Activated CD4-positive, alpha-beta memory T cell treated with anti-CD3 and anti-CD28 coated beads for 36 hours (primary cell): ENCODE measurements around the gene POLK. TPM values are rescaled to one million over a fixed set of nuclear protein-coding genes. Genes with fewer than 3 reads are reported as not detected.
"Not testable (repeated sequence)": the region's sequence is repeated elsewhere in the genome, so short reads cannot be mapped to it uniquely, and the experiment has no call there.

Experiments used
- CTCF ChIA-PET: fragments of 350-600 bp; sonication (Branson Sonifier 250); formaldehyde crosslinking; loops from one replicate; lab custom pipeline; 2021; ENCODE audit warnings: antibody characterized with exemption, inconsistent platforms; lab: Charles Lee
- POLR2A ChIA-PET: fragments of 350-600 bp; sonication (Branson Sonifier 250); formaldehyde crosslinking; loops from one replicate; lab custom pipeline; 2021; ENCODE audit warnings: antibody characterized with exemption; lab: Charles Lee
- DNase-seq: peaks from one replicate; pipeline ENCODE4 v3.0.0-alpha.2; 2020
- H3K27ac Mint-ChIP-seq: one replicate; pipeline ENCODE4 v1.8.0; 2021; ENCODE audit warnings: mixed read lengths
- H3K27me3 Mint-ChIP-seq: one replicate; pipeline ENCODE4 v1.8.0; 2021; ENCODE audit warnings: mixed read lengths
- H3K36me3 Mint-ChIP-seq: one replicate; pipeline ENCODE4 v1.8.0; 2021; ENCODE audit warnings: mixed read lengths
- H3K4me1 Mint-ChIP-seq: one replicate; pipeline ENCODE4 v1.8.0; 2021; ENCODE audit warnings: low read depth, mixed read lengths
- H3K4me3 Mint-ChIP-seq: one replicate; pipeline ENCODE4 v1.8.0; 2021; ENCODE audit warnings: mild to moderate bottlenecking, mixed read lengths
- H3K9me3 Mint-ChIP-seq: one replicate; pipeline ENCODE4 v1.8.0; 2021; ENCODE audit warnings: mixed read lengths
- intact Hi-C: fragments of 100-400 bp; cut with micrococcal nuclease; formaldehyde crosslinking; loops from one replicate; pipeline ENCODE4 v1.15.1; 2023
- total RNA-seq, 2 experiments: library from RNA; stranded (reverse); gene quantifications; one replicate each; pipeline ENCODE4 v1.2.3, GENCODE V29; 2021

Gene POLK
- total RNA-seq, 2 experiments from 2014 or later, result 33.9 to 36.5 TPM

- ChIA-PET POLR2A (no interaction called here), CTCF (no interaction called here)
- no peaks in the 10 kb centered on the region for H3K27me3 Mint-ChIP-seq
- intact Hi-C loops, result no loop called here
- peaks cover 43% of the 10 kb centered on the region for H3K9me3 Mint-ChIP-seq
- DNase-seq, result no peak
- H3K4me3 Mint-ChIP-seq, result no peak overlapping the region
- H3K36me3 Mint-ChIP-seq, result peaks cover 50% of the 10 kb centered on the region
- H3K4me1 Mint-ChIP-seq, result peaks cover 20% of the 10 kb centered on the region
- H3K27ac Mint-ChIP-seq, result no peak overlapping the region
Observed at GRCh38 chr5:75484605-75485004, 27.1 kb upstream of the POLK start.

- H3K27ac Mint-ChIP-seq, CTCF ChIA-PET, H3K27me3 Mint-ChIP-seq, POLR2A ChIA-PET, H3K4me3 Mint-ChIP-seq, intact Hi-C loops, DNase-seq: not testable (repeated sequence)
- Mint-ChIP-seq H3K4me1 (peaks cover 13% of the 10 kb centered on the region), H3K36me3 (peaks cover 65% of the 10 kb centered on the region), H3K9me3 (peaks cover 40% of the 10 kb centered on the region)
Observed at GRCh38 chr5:75489847-75490246, 21.8 kb upstream of the POLK start.

GRCh38 chr5:75491621-75492020 lies 20.1 kb upstream of the POLK start:
- H3K4me3 Mint-ChIP-seq, result no peak overlapping the region
- H3K36me3 Mint-ChIP-seq, result peaks cover 58% of the 10 kb centered on the region
- H3K27me3 Mint-ChIP-seq, result no peaks in the 10 kb centered on the region
- no peak overlapping the region for H3K27ac Mint-ChIP-seq
- intact Hi-C loops, result no loop called here
- ChIA-PET CTCF (no interaction called here), POLR2A (no interaction called here)
- peaks cover 13% of the 10 kb centered on the region for H3K4me1 Mint-ChIP-seq
- peaks cover 25% of the 10 kb centered on the region for H3K9me3 Mint-ChIP-seq
- DNase-seq, result no peak

GRCh38 chr5:75496026-75496425 lies 15.7 kb upstream of the POLK start:
- DNase-seq, result no peak
- H3K27me3 Mint-ChIP-seq, result no peaks in the 10 kb centered on the region
- POLR2A ChIA-PET, result no interaction called here
- H3K9me3 Mint-ChIP-seq, result no peaks in the 10 kb centered on the region
- H3K27ac Mint-ChIP-seq, result no peak overlapping the region
- CTCF ChIA-PET, result no interaction called here
- intact Hi-C loops, result no loop called here
- peaks cover 57% of the 10 kb centered on the region for H3K36me3 Mint-ChIP-seq
- H3K4me3 Mint-ChIP-seq, result no peak overlapping the region
- H3K4me1 Mint-ChIP-seq, result peaks cover 18% of the 10 kb centered on the region

DNA sequence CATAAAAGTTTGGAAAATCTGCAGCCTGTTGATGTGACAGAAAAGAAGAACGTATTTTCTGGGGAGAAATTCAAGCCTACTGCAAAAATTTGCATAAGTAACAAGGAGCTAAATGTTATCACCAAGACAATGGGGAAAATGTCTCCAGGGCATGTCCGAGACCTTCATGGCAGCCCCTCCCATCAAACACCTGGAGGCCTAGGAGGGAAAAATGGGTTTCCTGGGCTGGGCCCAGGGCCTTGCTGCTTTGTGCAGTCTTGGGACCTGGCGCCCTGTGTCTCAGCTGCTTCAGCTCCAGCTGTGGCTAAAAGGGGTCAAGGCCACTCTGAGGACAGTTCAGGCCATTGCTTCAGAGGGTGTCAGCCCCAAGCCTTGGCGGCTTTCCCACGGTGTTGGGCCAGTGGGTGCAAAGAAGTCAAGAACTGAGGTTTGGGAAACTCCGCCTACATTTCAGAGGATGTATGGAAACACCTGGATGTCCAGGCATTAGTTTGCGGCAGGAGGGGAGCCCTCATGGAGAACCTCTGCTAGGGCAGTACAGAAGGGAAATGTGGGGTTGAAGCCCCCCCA lies 13.4 kb upstream of the POLK start:
- CTCF ChIA-PET, result no interaction called here
- Mint-ChIP-seq H3K36me3 (peaks cover 39% of the 10 kb centered on the region), H3K27ac (no peak overlapping the region), H3K4me3 (no peak overlapping the region), H3K27me3 (no peaks in the 10 kb centered on the region), H3K4me1 (peaks cover 20% of the 10 kb centered on the region), H3K9me3 (no peaks in the 10 kb centered on the region)
- POLR2A ChIA-PET, result no interaction called here
- intact Hi-C loops, result no loop called here
- no peak for DNase-seq

- H3K27ac Mint-ChIP-seq, intact Hi-C loops, H3K4me3 Mint-ChIP-seq, DNase-seq, CTCF ChIA-PET, H3K27me3 Mint-ChIP-seq, H3K9me3 Mint-ChIP-seq, POLR2A ChIA-PET: not testable (repeated sequence)
- Mint-ChIP-seq H3K4me1 (peaks cover 23% of the 10 kb centered on the region), H3K36me3 (peaks cover 37% of the 10 kb centered on the region)
Observed at GRCh38 chr5:75498875-75499274, 12.8 kb upstream of the POLK start.

DNA sequence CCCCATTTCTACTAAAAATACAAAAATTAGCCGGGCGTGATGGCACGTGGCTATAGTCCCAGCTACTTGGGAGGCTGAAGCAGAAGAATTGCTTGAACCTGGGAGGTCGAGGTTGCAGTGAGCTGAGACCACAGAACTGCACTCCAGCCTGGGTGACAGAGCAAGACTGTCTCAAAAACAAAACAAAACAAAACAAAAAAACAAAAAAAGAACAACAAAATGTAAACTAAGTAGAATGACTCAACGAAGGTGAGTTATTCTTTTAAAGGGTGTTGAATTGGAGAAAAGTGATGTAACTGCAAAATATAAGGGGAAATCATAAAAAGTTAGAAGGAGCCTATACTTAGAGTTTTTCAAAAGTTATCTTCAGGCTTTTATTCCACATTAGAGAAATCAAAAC lies 6.6 kb upstream of the POLK start:
- H3K4me1 Mint-ChIP-seq, result peaks cover 42% of the 10 kb centered on the region
- H3K36me3 Mint-ChIP-seq, result peaks cover 22% of the 10 kb centered on the region
- intact Hi-C loops, H3K27ac Mint-ChIP-seq, H3K27me3 Mint-ChIP-seq, H3K4me3 Mint-ChIP-seq, CTCF ChIA-PET, DNase-seq, POLR2A ChIA-PET, H3K9me3 Mint-ChIP-seq: not testable (repeated sequence)

- H3K4me1 Mint-ChIP-seq, result peaks cover 42% of the 10 kb centered on the region
- no peak overlapping the region for H3K27ac Mint-ChIP-seq
- ChIA-PET POLR2A (no interaction called here), CTCF (no interaction called here)
- H3K27me3 Mint-ChIP-seq, result no peaks in the 10 kb centered on the region
- intact Hi-C loops, result no loop called here
- peaks cover 17% of the 10 kb centered on the region for H3K36me3 Mint-ChIP-seq
- H3K9me3 Mint-ChIP-seq, result no peaks in the 10 kb centered on the region
- no peak overlapping the region for H3K4me3 Mint-ChIP-seq
- no peak for DNase-seq
Observed at GRCh38 chr5:75507841-75508240, 3.9 kb upstream of the POLK start.

DNA sequence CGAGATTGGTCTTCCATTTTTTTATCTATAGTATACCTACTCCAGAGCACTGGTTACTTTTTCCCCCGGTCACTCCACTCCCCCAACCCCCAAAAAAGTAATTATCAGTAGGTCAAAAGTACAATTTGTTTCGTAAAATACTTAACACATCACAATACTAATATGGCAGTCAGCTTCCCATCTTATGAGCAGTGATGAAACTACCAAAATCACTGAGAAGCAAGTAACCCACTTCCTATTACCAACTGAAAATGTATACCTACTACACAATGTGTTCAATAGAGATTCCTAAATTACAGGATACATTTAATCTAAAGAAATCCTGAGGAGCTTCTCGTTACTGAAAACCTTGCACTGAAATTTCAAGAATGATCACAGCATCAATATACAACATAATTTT lies 2.1 kb upstream of the POLK start:
- ChIA-PET CTCF (interaction anchor here (1.7 kb wide), 1 partner anchor 160 kb away, joined by 5 read pairs; no protein-coding TSS in a partner anchor), POLR2A (interaction anchor here (0.7 to 2.1 kb wide), 3 partner anchors 58 to 207 kb away, joined by 3 to 11 read pairs (median 3); no protein-coding TSS in a partner anchor)
- no peaks in the 10 kb centered on the region for H3K27me3 Mint-ChIP-seq
- no peaks in the 10 kb centered on the region for H3K9me3 Mint-ChIP-seq
- intact Hi-C loops, result no loop called here
- H3K4me1 Mint-ChIP-seq, result peaks cover 53% of the 10 kb centered on the region
- peak overlapping the region; percentile 33 for H3K27ac Mint-ChIP-seq
- no peak for DNase-seq
- H3K36me3 Mint-ChIP-seq, result peaks cover 11% of the 10 kb centered on the region
- peak overlapping the region; percentile 98 for H3K4me3 Mint-ChIP-seq

DNA sequence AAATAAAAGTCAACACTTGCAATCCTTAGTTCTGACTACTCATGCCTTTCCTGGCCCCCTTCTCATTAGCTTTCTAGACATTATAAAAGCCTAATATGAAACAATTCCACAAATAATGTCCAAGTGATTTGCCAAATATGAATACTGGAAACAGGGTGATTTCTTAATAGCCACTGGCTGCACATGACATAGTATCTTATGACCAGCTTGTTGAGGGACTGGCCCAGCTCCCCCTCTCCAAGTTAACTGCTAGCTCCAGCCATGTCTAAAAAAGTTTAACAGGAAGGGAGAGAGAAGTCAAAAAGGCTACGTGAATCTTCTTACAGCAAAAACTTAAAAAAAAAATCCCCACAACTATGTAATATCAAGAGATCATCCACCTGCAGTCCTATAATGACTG lies 1.7 kb upstream of the POLK start:
- intact Hi-C loops, result loop anchor here (2.0 to 5.0 kb wide), 6 partner anchors 15 to 743 kb away; partner anchors contain the start of genes GCNT4, GFM2 and NSA2
- DNase-seq, result no peak
- ChIA-PET POLR2A (interaction anchor here (0.7 to 2.1 kb wide), 3 partner anchors 57 to 207 kb away, joined by 3 to 11 read pairs (median 3); no protein-coding TSS in a partner anchor), CTCF (interaction anchor here (1.7 kb wide), 1 partner anchor 159 kb away, joined by 5 read pairs; no protein-coding TSS in a partner anchor)
- Mint-ChIP-seq H3K9me3 (no peaks in the 10 kb centered on the region), H3K4me1 (peaks cover 53% of the 10 kb centered on the region), H3K27ac (peak overlapping the region; percentile 33), H3K4me3 (peak overlapping the region; percentile 98), H3K27me3 (no peaks in the 10 kb centered on the region), H3K36me3 (peaks cover 9% of the 10 kb centered on the region)

DNA sequence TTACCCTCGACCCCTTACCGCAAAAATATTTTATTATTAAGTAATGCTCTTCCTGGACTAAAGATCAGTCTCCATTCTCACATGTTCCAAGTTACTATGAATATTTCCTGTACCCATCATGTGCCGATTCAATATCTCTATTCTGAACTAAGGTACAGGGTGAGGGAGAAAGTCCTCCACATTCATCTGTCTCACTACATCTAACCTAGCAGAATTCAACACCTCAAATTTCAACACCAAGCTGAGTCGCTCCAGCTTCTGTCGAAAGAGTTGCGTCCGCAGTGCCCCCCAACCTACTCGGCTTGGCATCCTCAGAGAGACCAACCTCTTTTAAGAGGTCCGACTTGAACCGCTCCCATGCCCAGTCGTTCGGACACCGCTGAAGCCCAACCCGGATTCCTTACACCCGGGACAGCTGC lies 1.3 kb upstream of the POLK start:
- ChIA-PET POLR2A (interaction anchor here (1.1 to 2.1 kb wide), 2 partner anchors 57 to 167 kb away, joined by 3 to 11 read pairs; no protein-coding TSS in a partner anchor), CTCF (interaction anchor here (1.5 to 1.7 kb wide), 2 partner anchors 159 to 460 kb away, joined by 4 to 5 read pairs; no protein-coding TSS in a partner anchor)
- Mint-ChIP-seq H3K4me3 (peak overlapping the region; percentile 98), H3K36me3 (peaks cover 7% of the 10 kb centered on the region), H3K9me3 (no peaks in the 10 kb centered on the region), H3K4me1 (peaks cover 53% of the 10 kb centered on the region), H3K27ac (peak overlapping the region; percentile 96), H3K27me3 (no peaks in the 10 kb centered on the region)
- intact Hi-C loops, result loop anchor here (2.0 to 5.0 kb wide), 6 partner anchors 14 to 744 kb away; partner anchors contain the start of genes GCNT4, GFM2 and NSA2
- no peak for DNase-seq

- Mint-ChIP-seq H3K27ac (peak overlapping the region; percentile 96), H3K27me3 (no peaks in the 10 kb centered on the region), H3K36me3 (peaks cover 2% of the 10 kb centered on the region), H3K9me3 (no peaks in the 10 kb centered on the region), H3K4me3 (peak overlapping the region; percentile 98), H3K4me1 (peaks cover 54% of the 10 kb centered on the region)
- CTCF ChIA-PET, result interaction anchor here (1.5 to 1.8 kb wide), 2 partner anchors 174 to 461 kb away, joined by 3 to 4 read pairs; partner anchors contain the start of gene HMGCR
- intact Hi-C loops, result loop anchor here (1.0 to 5.0 kb wide), 11 partner anchors 14 to 744 kb away; partner anchors contain the start of genes ANKRD31, GCNT4, GFM2 and HMGCR
- peak; percentile 48 for DNase-seq
- POLR2A ChIA-PET, result interaction anchor here (1.3 to 2.1 kb wide), 3 partner anchors 55 to 174 kb away, joined by 4 to 11 read pairs (median 5); partner anchors contain the start of gene HMGCR
Observed at GRCh38 chr5:75510836-75511434, 756 bp upstream of the POLK start.
